ENCODE measurements around the gene ZBP1.

ZBP1 gene

GRCh38 chr20:57605045-57605444 is 15.2 kb downstream of the ZBP1 start:
- H3K36me3 ChIP-seq (replicated peaks; ENCODE audit: low read depth, low read length), result no peaks in the 10 kb centered on the region
- no peak overlapping the region for H3K4me3 ChIP-seq (ENCODE audit: low read length)
- H3K27ac ChIP-seq (ENCODE audit: low read length), result no peak overlapping the region
- no peaks in the 10 kb centered on the region for H4K20me1 ChIP-seq (ENCODE audit: insufficient read depth, low read length)
- H3K9me3 ChIP-seq (ENCODE audit: insufficient read depth, low read length), result no peaks in the 10 kb centered on the region
- H3K9ac ChIP-seq (ENCODE audit: low read length), result no peak overlapping the region
- peaks cover 20% of the 10 kb centered on the region for H3K4me1 ChIP-seq (ENCODE audit: low read length)
- no peak for TF ChIP-seq CTCF (IDR thresholded peaks at IDR 0.05; ENCODE audit: low read depth, low read length)
- TF ChIP-seq EZH2phosphoT487 (IDR thresholded peaks at IDR 0.05; ENCODE audit: low read depth), result no peak
- H3K27me3 ChIP-seq (ENCODE audit: low read depth, low read length), result peaks cover 69% of the 10 kb centered on the region
- H3K79me2 ChIP-seq (ENCODE audit: low read length), result no peaks in the 10 kb centered on the region
- no peak overlapping the region for H3K4me2 ChIP-seq (ENCODE audit: low read length)
- no peak overlapping the region for H2AFZ ChIP-seq (ENCODE audit: low read depth, low read length)

GRCh38 chr20:57603120-57603519 is 17.1 kb downstream of the ZBP1 start:
- Histone ChIP-seq H3K27ac (ENCODE audit: low read length) (no peak overlapping the region), H3K4me3 (ENCODE audit: low read length) (no peak overlapping the region), H3K4me2 (ENCODE audit: low read length) (no peak overlapping the region), H3K4me1 (ENCODE audit: low read length) (peaks cover 20% of the 10 kb centered on the region), H3K79me2 (ENCODE audit: low read length) (no peaks in the 10 kb centered on the region), H3K36me3 (replicated peaks; ENCODE audit: low read depth, low read length) (no peaks in the 10 kb centered on the region), H2AFZ (ENCODE audit: low read depth, low read length) (no peak overlapping the region), H3K9me3 (ENCODE audit: insufficient read depth, low read length) (no peaks in the 10 kb centered on the region), H3K9ac (ENCODE audit: low read length) (no peak overlapping the region), H3K27me3 (ENCODE audit: low read depth, low read length) (peaks cover 71% of the 10 kb centered on the region), H4K20me1 (ENCODE audit: insufficient read depth, low read length) (no peaks in the 10 kb centered on the region)
- TF ChIP-seq EZH2phosphoT487 (IDR thresholded peaks at IDR 0.05; ENCODE audit: low read depth) (no peak), CTCF (IDR thresholded peaks at IDR 0.05; ENCODE audit: low read depth, low read length) (no peak)

- no peak overlapping the region for H3K27ac ChIP-seq (ENCODE audit: low read length)
- no peaks in the 10 kb centered on the region for H3K36me3 ChIP-seq (replicated peaks; ENCODE audit: low read depth, low read length)
- no peak overlapping the region for H2AFZ ChIP-seq (ENCODE audit: low read depth, low read length)
- no peaks in the 10 kb centered on the region for H3K79me2 ChIP-seq (ENCODE audit: low read length)
- H4K20me1 ChIP-seq (ENCODE audit: insufficient read depth, low read length), result no peaks in the 10 kb centered on the region
- H3K4me1 ChIP-seq (ENCODE audit: low read length), result peaks cover 29% of the 10 kb centered on the region
- no peak overlapping the region for H3K9ac ChIP-seq (ENCODE audit: low read length)
- TF ChIP-seq EZH2phosphoT487 (IDR thresholded peaks at IDR 0.05; ENCODE audit: low read depth) (no peak), CTCF (IDR thresholded peaks at IDR 0.05; ENCODE audit: low read depth, low read length) (no peak)
- peaks cover 64% of the 10 kb centered on the region for H3K27me3 ChIP-seq (ENCODE audit: low read depth, low read length)
- H3K9me3 ChIP-seq (ENCODE audit: insufficient read depth, low read length), result no peaks in the 10 kb centered on the region
- no peak overlapping the region for H3K4me3 ChIP-seq (ENCODE audit: low read length)
- H3K4me2 ChIP-seq (ENCODE audit: low read length), result no peak overlapping the region
Measured at GRCh38 chr20:57601737-57602136, 18.5 kb downstream of the ZBP1 start.

- no peak overlapping the region for H3K9ac ChIP-seq (ENCODE audit: low read length)
- H3K4me2 ChIP-seq (ENCODE audit: low read length), result no peak overlapping the region
- H4K20me1 ChIP-seq (ENCODE audit: insufficient read depth, low read length), result no peaks in the 10 kb centered on the region
- H3K79me2 ChIP-seq (ENCODE audit: low read length), result no peaks in the 10 kb centered on the region
- H3K27me3 ChIP-seq (ENCODE audit: low read depth, low read length), result peaks cover 62% of the 10 kb centered on the region
- peaks cover 34% of the 10 kb centered on the region for H3K4me1 ChIP-seq (ENCODE audit: low read length)
- no peak for TF ChIP-seq CTCF (IDR thresholded peaks at IDR 0.05; ENCODE audit: low read depth, low read length)
- TF ChIP-seq EZH2phosphoT487 (IDR thresholded peaks at IDR 0.05; ENCODE audit: low read depth), result no peak
- H3K27ac ChIP-seq (ENCODE audit: low read length), result no peak overlapping the region
- no peaks in the 10 kb centered on the region for H3K36me3 ChIP-seq (replicated peaks; ENCODE audit: low read depth, low read length)
- H3K4me3 ChIP-seq (ENCODE audit: low read length), result no peak overlapping the region
- H3K9me3 ChIP-seq (ENCODE audit: insufficient read depth, low read length), result no peaks in the 10 kb centered on the region
- H2AFZ ChIP-seq (ENCODE audit: low read depth, low read length), result no peak overlapping the region
Measured at GRCh38 chr20:57601211-57601570, 19.0 kb downstream of the ZBP1 start.
